Neural crest cell (in vitro differentiated cells): ENCODE results near the gene PLA2G2A. TPM values are rescaled to one million over a fixed set of nuclear protein-coding genes. Genes with fewer than 3 reads are reported as not detected.

ENCODE experiments used
- DNase-seq: peaks from one replicate; pipeline ENCODE4 v3.0.0; 2021; ENCODE audit warnings: low read depth, mixed read lengths, low spot score
- H3K27ac Mint-ChIP-seq: one replicate; pipeline ENCODE4 v1.8.0; 2021; ENCODE audit warnings: mild to moderate bottlenecking, mixed read lengths; ENCODE audit not compliant: unreplicated experiment
- H3K27me3 Mint-ChIP-seq: 2 replicates; pipeline ENCODE4 v1.8.0; 2021; ENCODE audit warnings: low read depth, mild to moderate bottlenecking, mixed read lengths
- H3K36me3 Mint-ChIP-seq: 2 replicates; pipeline ENCODE4 v1.8.0; 2021; ENCODE audit warnings: low read depth, mild to moderate bottlenecking, mixed read lengths
- H3K4me1 Mint-ChIP-seq: 2 replicates; pipeline ENCODE4 v1.8.0; 2021; ENCODE audit warnings: mixed read lengths
- H3K4me3 Mint-ChIP-seq: one replicate; pipeline ENCODE4 v1.8.0; 2021; ENCODE audit warnings: mild to moderate bottlenecking, mixed read lengths
- H3K9me3 Mint-ChIP-seq: 2 replicates; pipeline ENCODE4 v1.8.0; 2021; ENCODE audit warnings: mixed read lengths
- CTCF ChIP-seq: fragments of 200-600 bp; sonication (generic); conservative IDR thresholded peaks from 2 replicates; pipeline ENCODE4 v1.5.0; 2021; ENCODE audit warnings: antibody characterized with exemption, mild to moderate bottlenecking
- total RNA-seq: library from RNA; stranded (reverse); gene quantifications from 2 replicates; pipeline ENCODE4 v1.2.1, GENCODE V29; 2021

Gene PLA2G2A
- total RNA-seq, 1 donor from 2014 or later: not detected

GRCh38 chr1:19926296-19927129 is 52.9 kb downstream of the PLA2G2A start:
- H3K4me1 Mint-ChIP-seq: no peaks in the 10 kb centered on the region
- no peaks in the 10 kb centered on the region for H3K27me3 Mint-ChIP-seq
- no peak for DNase-seq
- no peaks in the 10 kb centered on the region for H3K36me3 Mint-ChIP-seq
- no peak for TF ChIP-seq CTCF
- no peak overlapping the region for H3K4me3 Mint-ChIP-seq
- H3K27ac Mint-ChIP-seq: no peak overlapping the region
- H3K9me3 Mint-ChIP-seq: peaks cover 3% of the 10 kb centered on the region

Other genes with a start within 250 kb of the PLA2G2A start
- gene TMCO4, start 179.7 kb downstream of the PLA2G2A start, total RNA-seq: 0.75 and 1.0 TPM in 2 replicates
- not detected in 2 replicates for gene RNF186, start 164.3 kb downstream of the PLA2G2A start, total RNA-seq
- 23.3 and 23.5 TPM in 2 replicates for gene OTUD3, start 97.2 kb downstream of the PLA2G2A start, total RNA-seq
- not detected in 2 replicates for gene PLA2G2E, start 56.0 kb downstream of the PLA2G2A start, total RNA-seq
- not detected in 2 replicates for gene PLA2G5, start 90.6 kb upstream of the PLA2G2A start, total RNA-seq
- gene PLA2G2D, start 139.9 kb upstream of the PLA2G2A start, total RNA-seq: not detected in 2 replicates
- gene PLA2G2F, start 159.7 kb upstream of the PLA2G2A start, total RNA-seq: not detected in 2 replicates
- gene UBXN10, start 206.5 kb upstream of the PLA2G2A start, total RNA-seq: 1.3 and 1.4 TPM in 2 replicates
- not detected in 2 replicates for gene PLA2G2C, start 206.9 kb upstream of the PLA2G2A start, total RNA-seq